ENCODE data around the gene ANGPTL1. TPM values are rescaled to one million over a fixed set of nuclear protein-coding genes. Genes with fewer than 3 reads are reported as not detected.

Gene ANGPTL1
- polyA plus RNA-seq, 2 of the 4 experiments (the other 2 are of a cell fraction): 0.12 TPM; not detected in 1

GRCh38 chr1:178918308-178918707 lies 47.4 kb upstream of the ANGPTL1 start:
- ChIA-PET CTCF (no interaction called here), POLR2A (no interaction called here)
- FAIRE-seq (no peak), ATAC-seq (no peak), DNase-seq (ENCODE audit: low read depth in 1 of 2, low spot score in 1 of 2) (no peak)
- Histone ChIP-seq H3K4me3 (no peak overlapping the region), H3K9me3 (no peaks in the 10 kb centered on the region), H3K4me1 (no peaks in the 10 kb centered on the region), H3K27ac (no peak overlapping the region), H3K4me2 (no peak overlapping the region)
- TF ChIP-seq BCL3 (IDR thresholded peaks at IDR 0.05) (no peak), NR3C1 (IDR thresholded peaks at IDR 0.05) (no peak), HMGXB4 (CRISPR knock-in tag; IDR thresholded peaks at IDR 0.05; ENCODE audit: borderline replicate concordance) (no peak), BHLHE40 (IDR thresholded peaks at IDR 0.05; ENCODE audit: low read depth, low read length) (no peak), CHD2 (IDR thresholded peaks at IDR 0.05; ENCODE audit: low read length, partially characterized antibody) (no peak), ZNF302 (CRISPR knock-in tag; IDR thresholded peaks at IDR 0.05) (no peak), JUNB (IDR thresholded peaks at IDR 0.05) (no peak), CBX2 (IDR thresholded peaks at IDR 0.05; ENCODE audit: borderline replicate concordance, low read depth) (no peak), E2F6 (IDR thresholded peaks at IDR 0.05; ENCODE audit: borderline replicate concordance, low read depth) (no peak), ELK1 (IDR thresholded peaks at IDR 0.05; ENCODE audit: low read depth, low read length) (no peak), RAD21 (conservative IDR thresholded peaks at IDR 0.05 in 1 of 2, IDR thresholded peaks at IDR 0.05 in 1 of 2) (no peak), MAZ (IDR thresholded peaks at IDR 0.05; ENCODE audit: borderline replicate concordance, low read depth, low read length) (no peak), KDM1A (IDR thresholded peaks at IDR 0.05; ENCODE audit: low read depth) (no peak)
- WGBS (ENCODE audit: missing lambda C conversion rate): 78% methylated on average over 6 of the region's 6 CpGs

- H3K9me3 ChIP-seq: no peaks in the 10 kb centered on the region
- H3K4me1 ChIP-seq: no peaks in the 10 kb centered on the region
- no peak overlapping the region for H3K27ac ChIP-seq
- H3K4me2 ChIP-seq: no peak overlapping the region
- no peak overlapping the region for H3K4me3 ChIP-seq
- ChIA-PET POLR2A (no interaction called here), CTCF (no interaction called here)
- WGBS (ENCODE audit: missing lambda C conversion rate): 85% methylated on average over 5 of the region's 5 CpGs
- TF ChIP-seq SMC3 (IDR thresholded peaks at IDR 0.05): no peak
- no peak for FAIRE-seq
- ATAC-seq: no peak
- DNase-seq (ENCODE audit: low read depth in 1 of 2, low spot score in 1 of 2): no peak
These were observed 45.7 kb upstream of the ANGPTL1 start for GRCh38 chr1:178916448-178917174.

GRCh38 chr1:178912597-178912996 lies 41.7 kb upstream of the ANGPTL1 start:
- POLR2A ChIA-PET: no interaction called here
- TF ChIP-seq JUNB (IDR thresholded peaks at IDR 0.05) (no peak), CHD2 (IDR thresholded peaks at IDR 0.05; ENCODE audit: low read length, partially characterized antibody) (no peak), KDM1A (IDR thresholded peaks at IDR 0.05; ENCODE audit: low read depth) (no peak), ZNF302 (CRISPR knock-in tag; IDR thresholded peaks at IDR 0.05) (no peak), FOSL2 (IDR thresholded peaks at IDR 0.05) (no peak), FOSL2 (CRISPR knock-in tag; IDR thresholded peaks at IDR 0.05) (no peak), ELK1 (IDR thresholded peaks at IDR 0.05; ENCODE audit: low read depth, low read length) (no peak), EHF (CRISPR knock-in tag; IDR thresholded peaks at IDR 0.05) (no peak), HOXB5 (CRISPR knock-in tag; IDR thresholded peaks at IDR 0.05) (no peak), TP53 (CRISPR knock-in tag; IDR thresholded peaks at IDR 0.05) (no peak), ZSCAN20 (CRISPR knock-in tag; IDR thresholded peaks at IDR 0.05) (no peak), ATOH8 (CRISPR knock-in tag; IDR thresholded peaks at IDR 0.05; ENCODE audit: low read depth) (no peak), HOXA7 (CRISPR knock-in tag; IDR thresholded peaks at IDR 0.05) (no peak), JUN (IDR thresholded peaks at IDR 0.05) (no peak)

More at GRCh38 chr1:178912597-178912996, 41.7 kb upstream of the ANGPTL1 start:
- Histone ChIP-seq H3K4me3 (no peak overlapping the region), H3K4me1 (no peaks in the 10 kb centered on the region), H3K4me2 (no peak overlapping the region), H3K9me3 (no peaks in the 10 kb centered on the region), H3K27ac (no peak overlapping the region)
- DNase-seq (ENCODE audit: low read depth in 1 of 2, low spot score in 1 of 2): no peak
- ATAC-seq: no peak
- 91% methylated on average over 2 of the region's 2 CpGs for WGBS (ENCODE audit: missing lambda C conversion rate)
- CTCF ChIA-PET: interaction anchor here (1.0 kb wide), 1 partner anchor 35 kb away, joined by 5 read pairs; no protein-coding TSS in a partner anchor
- FAIRE-seq: no peak
